Tibial nerve (tissue), 4 donors: ENCODE results near the gene FASLG. TPM values are rescaled to one million over a fixed set of nuclear protein-coding genes. Genes with fewer than 3 reads are reported as not detected.
"Not testable (repeated sequence)": the region's sequence is repeated elsewhere in the genome, so short reads cannot be mapped to it uniquely, and the experiment has no call there.

Experiments
- DNase-seq, 2 donors: peaks; one replicate each; pipeline ENCODE4 v3.0.0-alpha.2; 2019; ENCODE audit warnings: low spot score in 2 of 2
- H3K27ac ChIP-seq, 4 donors: fragments of 200-600 bp; sonication (generic) in 3 of 4; one replicate each; pipeline ENCODE4 v1.5.1; 2017 to 2019; ENCODE audit warnings: mild to moderate bottlenecking in 1 of 4
- H3K27me3 ChIP-seq, 2 donors: fragments of 200-600 bp; sonication (generic) in 1 of 2; one replicate each; pipeline versions ENCODE4 v1.5.1 to v1.6.0; 2017 to 2019
- H3K36me3 ChIP-seq, 3 donors: fragments of 200-600 bp; sonication (generic); one replicate each; pipeline ENCODE4 v1.5.1; 2018 to 2019
- H3K4me1 ChIP-seq, 4 donors: fragments of 200-600 bp; sonication (generic) in 3 of 4; one replicate each; pipeline ENCODE4 v1.5.1; 2017 to 2019
- H3K4me3 ChIP-seq, 4 donors: fragments of 200-600 bp; sonication (generic) in 3 of 4; one replicate each; pipeline ENCODE4 v1.5.1; 2017 to 2019; ENCODE audit warnings: mild to moderate bottlenecking in 1 of 4, moderate library complexity in 1 of 4
- H3K9me3 ChIP-seq, 4 donors: fragments of 200-600 bp; sonication (generic) in 3 of 4; one replicate each; pipeline ENCODE4 v1.5.1; 2017 to 2019
- CTCF ChIP-seq, 5 experiments: fragments of 200-600 bp in 3 of 5; fragments of 450-650 bp in 2 of 5; sonication (generic) in 3 of 5; IDR thresholded peaks; one replicate each; pipeline ENCODE4 v1.5.1; 2016 to 2019; ENCODE audit warnings: antibody characterized with exemption in 5 of 5, mild to moderate bottlenecking in 3 of 5, moderate library complexity in 2 of 5
- EP300 ChIP-seq, 2 donors: sonication (generic); formaldehyde crosslinking; IDR thresholded peaks; one replicate each; pipeline ENCODE4 v1.6.1; 2017; ENCODE audit warnings: antibody characterized with exemption in 2 of 2, mild to moderate bottlenecking in 1 of 2
- POLR2A ChIP-seq, 2 donors: fragments of 450-650 bp; IDR thresholded peaks; one replicate each; pipeline ENCODE4 v1.6.1; 2017; ENCODE audit warnings: antibody characterized with exemption in 2 of 2, mild to moderate bottlenecking in 2 of 2, moderate library complexity in 2 of 2
- WGBS, 2 donors: methylation state at CpG; one replicate each; pipeline ENCODE4 v1.1.5; 2018; 5-methylcytosine and 5-hydroxymethylcytosine counted together
- total RNA-seq, 4 donors: library from RNA; depleted of rRNA; stranded (reverse); fragments of >200 nt; gene quantifications; one replicate each; pipeline ENCODE4 v1.1.0, GENCODE V29; 2016

The FASLG gene
- total RNA-seq, 4 donors from 2014 or later = not detected

GRCh38 chr1:172616636-172617035, 42.3 kb upstream of the FASLG start:
- 45 to 55% methylated on average over 3 of the region's 3 CpGs for WGBS, 2 donors
- DNase-seq = no peak
- TF ChIP-seq CTCF (IDR thresholded peaks at IDR 0.05) (no peak), POLR2A (IDR thresholded peaks at IDR 0.05) (no peak), EP300 (IDR thresholded peaks at IDR 0.05) (no peak)
- no peaks in the 10 kb centered on the region for H3K4me1 ChIP-seq
- no peak overlapping the region for H3K4me3 ChIP-seq
- peaks cover 0 to 27% (median 0%) of the 10 kb centered on the region in 4 donors for H3K9me3 ChIP-seq
- no peak overlapping the region for H3K27ac ChIP-seq
- H3K36me3 ChIP-seq = peaks cover 0 to 2% (median 0%) of the 10 kb centered on the region in 3 donors
- H3K27me3 ChIP-seq = no peaks in the 10 kb centered on the region

- H3K4me1 ChIP-seq, H3K27me3 ChIP-seq, H3K36me3 ChIP-seq, H3K27ac ChIP-seq, H3K4me3 ChIP-seq, DNase-seq: not testable (repeated sequence)
- 89 to 92% methylated on average over 9 of the region's 9 CpGs for WGBS, 2 donors
- H3K9me3 ChIP-seq = peaks cover 0 to 27% (median 0%) of the 10 kb centered on the region in 4 donors
These were observed 38.3 kb upstream of the FASLG start for GRCh38 chr1:172620603-172621002.

GRCh38 chr1:172622541-172622940, 36.4 kb upstream of the FASLG start:
- Histone ChIP-seq H3K4me1 (no peaks in the 10 kb centered on the region), H3K9me3 (peaks cover 0 to 27% (median 0%) of the 10 kb centered on the region in 4 donors), H3K4me3 (no peak overlapping the region), H3K27me3 (no peaks in the 10 kb centered on the region), H3K27ac (no peak overlapping the region), H3K36me3 (no peaks in the 10 kb centered on the region)
- TF ChIP-seq EP300 (IDR thresholded peaks at IDR 0.05) = no peak
- TF ChIP-seq CTCF (IDR thresholded peaks at IDR 0.05) = no peak
- no peak for TF ChIP-seq POLR2A (IDR thresholded peaks at IDR 0.05)
- no peak for DNase-seq
- 86 to 93% methylated on average over 3 of the region's 3 CpGs for WGBS, 2 donors

DNA sequence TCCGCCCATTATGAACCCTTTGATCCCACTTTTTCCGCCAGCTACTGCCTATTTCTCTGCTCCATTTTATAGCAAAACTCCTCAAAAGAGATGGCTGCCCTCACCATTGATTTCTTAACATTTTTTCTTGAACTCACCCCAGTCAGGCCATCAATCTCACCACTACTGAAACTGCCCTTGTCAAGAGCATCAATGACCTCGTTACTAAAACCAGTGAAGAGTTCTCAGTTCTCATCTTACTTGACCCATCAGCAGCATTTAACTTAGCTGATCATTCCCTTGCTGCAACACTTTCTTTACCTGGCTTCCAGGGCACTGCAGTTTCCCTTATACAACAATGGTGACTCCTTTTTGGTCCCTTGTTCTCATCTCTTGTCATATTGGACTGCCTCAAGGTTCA, 35.2 kb upstream of the FASLG start:
- Histone ChIP-seq H3K4me3 (no peak overlapping the region), H3K9me3 (peaks cover 0 to 27% (median 0%) of the 10 kb centered on the region in 4 donors), H3K36me3 (no peaks in the 10 kb centered on the region), H3K4me1 (no peaks in the 10 kb centered on the region), H3K27me3 (no peaks in the 10 kb centered on the region), H3K27ac (no peak overlapping the region)
- TF ChIP-seq EP300 (IDR thresholded peaks at IDR 0.05) = no peak
- TF ChIP-seq CTCF (IDR thresholded peaks at IDR 0.05) = no peak
- no peak for TF ChIP-seq POLR2A (IDR thresholded peaks at IDR 0.05)
- 83 to 85% methylated on average over 3 of the region's 3 CpGs for WGBS, 2 donors
- no peak for DNase-seq

GRCh38 chr1:172626845-172627244, 32.1 kb upstream of the FASLG start:
- peaks cover 0 to 7% (median 0%) of the 10 kb centered on the region in 4 donors for H3K9me3 ChIP-seq
- H3K27ac ChIP-seq = no peak overlapping the region
- TF ChIP-seq CTCF (IDR thresholded peaks at IDR 0.05) (no peak), POLR2A (IDR thresholded peaks at IDR 0.05) (no peak), EP300 (IDR thresholded peaks at IDR 0.05) (no peak)
- DNase-seq = no peak
- no peaks in the 10 kb centered on the region for H3K4me1 ChIP-seq
- H3K36me3 ChIP-seq = no peaks in the 10 kb centered on the region
- no peak overlapping the region for H3K4me3 ChIP-seq
- H3K27me3 ChIP-seq = no peaks in the 10 kb centered on the region
- 50 to 81% methylated on average over 3 of the region's 3 CpGs for WGBS, 2 donors

DNA sequence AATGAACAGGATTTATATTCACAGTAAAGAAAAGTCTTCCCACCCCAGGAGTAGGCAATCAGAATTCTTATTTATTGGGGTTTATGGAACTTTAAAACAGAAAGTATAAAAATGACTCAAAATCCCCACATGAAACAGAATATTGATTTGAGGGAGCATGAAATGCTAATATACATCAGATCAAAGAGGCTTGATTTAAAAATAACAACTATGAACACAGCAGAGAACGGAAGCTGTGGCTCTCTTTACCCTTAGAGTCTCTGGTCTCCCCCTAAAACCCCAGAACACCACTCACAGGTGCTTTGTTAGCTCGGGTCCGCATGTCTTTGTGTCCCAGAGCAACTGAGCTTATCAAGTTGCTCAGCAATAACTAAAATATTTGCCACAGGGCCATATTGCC, 31.2 kb upstream of the FASLG start:
- H3K9me3 ChIP-seq = peaks cover 0 to 9% (median 0%) of the 10 kb centered on the region in 4 donors
- 74% methylated on average over 3 of the region's 3 CpGs for WGBS, 2 donors
- no peak overlapping the region for H3K27ac ChIP-seq
- no peaks in the 10 kb centered on the region for H3K4me1 ChIP-seq
- no peaks in the 10 kb centered on the region for H3K36me3 ChIP-seq
- TF ChIP-seq EP300 (IDR thresholded peaks at IDR 0.05) (no peak), POLR2A (IDR thresholded peaks at IDR 0.05) (no peak), CTCF (IDR thresholded peaks at IDR 0.05) (no peak)
- no peak overlapping the region for H3K4me3 ChIP-seq
- no peaks in the 10 kb centered on the region for H3K27me3 ChIP-seq
- no peak for DNase-seq
